ENCODE results near the gene GAL3ST3. TPM values are rescaled to one million over a fixed set of nuclear protein-coding genes. Genes with fewer than 3 reads are reported as not detected.
"Not testable (repeated sequence)": the region's sequence is repeated elsewhere in the genome, so short reads cannot be mapped to it uniquely, and the experiment has no call there.

GAL3ST3 gene
- total and polyA plus RNA-seq, 9 donors: 0.08 to 3.3 (median 0.48) TPM; not detected in 4

DNA sequence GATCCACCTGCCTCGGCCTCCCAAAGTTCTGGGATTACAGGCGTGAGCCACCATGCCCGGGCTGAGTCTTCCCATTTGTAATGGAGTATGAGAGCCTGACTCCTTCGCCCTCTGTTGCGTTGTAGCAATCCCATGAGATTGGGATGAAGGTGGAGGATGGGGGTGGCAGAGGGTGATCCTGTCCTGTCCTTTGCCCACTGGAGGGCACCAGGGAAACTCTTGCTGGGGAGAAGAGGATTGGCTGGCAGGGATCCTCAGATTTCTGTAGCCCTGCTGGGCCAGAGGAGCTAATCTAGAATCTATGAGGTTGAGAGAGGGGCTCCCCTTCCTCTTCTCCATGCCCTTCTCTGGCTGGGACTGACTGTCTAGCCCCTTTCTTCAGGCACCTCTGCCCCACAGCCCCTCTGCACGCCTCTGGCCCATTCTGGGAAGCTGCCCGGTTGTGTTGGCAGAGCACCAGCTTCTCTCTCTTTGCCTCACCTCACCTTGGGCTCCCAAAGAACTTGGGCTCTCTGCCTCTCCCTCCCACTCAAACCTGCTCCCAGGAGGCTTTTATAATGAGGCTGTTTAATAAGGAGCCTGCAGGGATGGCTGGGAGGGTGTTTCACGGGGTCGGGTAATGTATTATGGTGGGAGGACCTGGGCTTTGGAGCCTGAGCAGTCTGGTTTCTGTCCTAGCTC is 13.2 kb downstream of the GAL3ST3 start:
- Histone ChIP-seq H3K27ac (no peak overlapping the region), H3K36me3 (no peaks in the 10 kb centered on the region), H3K4me1 (ENCODE audit: insufficient read depth) (no peaks in the 10 kb centered on the region), H3K9me3 (no peaks in the 10 kb centered on the region), H3K4me3 (no peak overlapping the region), H3K27me3 (no peaks in the 10 kb centered on the region)
- TF ChIP-seq, protein P1, sequence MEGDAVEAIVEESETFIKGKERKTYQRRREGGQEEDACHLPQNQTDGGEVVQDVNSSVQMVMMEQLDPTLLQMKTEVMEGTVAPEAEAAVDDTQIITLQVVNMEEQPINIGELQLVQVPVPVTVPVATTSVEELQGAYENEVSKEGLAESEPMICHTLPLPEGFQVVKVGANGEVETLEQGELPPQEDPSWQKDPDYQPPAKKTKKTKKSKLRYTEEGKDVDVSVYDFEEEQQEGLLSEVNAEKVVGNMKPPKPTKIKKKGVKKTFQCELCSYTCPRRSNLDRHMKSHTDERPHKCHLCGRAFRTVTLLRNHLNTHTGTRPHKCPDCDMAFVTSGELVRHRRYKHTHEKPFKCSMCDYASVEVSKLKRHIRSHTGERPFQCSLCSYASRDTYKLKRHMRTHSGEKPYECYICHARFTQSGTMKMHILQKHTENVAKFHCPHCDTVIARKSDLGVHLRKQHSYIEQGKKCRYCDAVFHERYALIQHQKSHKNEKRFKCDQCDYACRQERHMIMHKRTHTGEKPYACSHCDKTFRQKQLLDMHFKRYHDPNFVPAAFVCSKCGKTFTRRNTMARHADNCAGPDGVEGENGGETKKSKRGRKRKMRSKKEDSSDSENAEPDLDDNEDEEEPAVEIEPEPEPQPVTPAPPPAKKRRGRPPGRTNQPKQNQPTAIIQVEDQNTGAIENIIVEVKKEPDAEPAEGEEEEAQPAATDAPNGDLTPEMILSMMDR (IDR thresholded peaks at IDR 0.05): no peak
- TF ChIP-seq POLR2A (IDR thresholded peaks at IDR 0.05) (no peak), EP300 (IDR thresholded peaks at IDR 0.05) (no peak)
- WGBS, 3 donors: 48 to 60% (median 56%) methylated on average over 9 of the region's 9 CpGs
- intact Hi-C loops (cut with DNase I): no loop called here
- no peak for DNase-seq

DNA sequence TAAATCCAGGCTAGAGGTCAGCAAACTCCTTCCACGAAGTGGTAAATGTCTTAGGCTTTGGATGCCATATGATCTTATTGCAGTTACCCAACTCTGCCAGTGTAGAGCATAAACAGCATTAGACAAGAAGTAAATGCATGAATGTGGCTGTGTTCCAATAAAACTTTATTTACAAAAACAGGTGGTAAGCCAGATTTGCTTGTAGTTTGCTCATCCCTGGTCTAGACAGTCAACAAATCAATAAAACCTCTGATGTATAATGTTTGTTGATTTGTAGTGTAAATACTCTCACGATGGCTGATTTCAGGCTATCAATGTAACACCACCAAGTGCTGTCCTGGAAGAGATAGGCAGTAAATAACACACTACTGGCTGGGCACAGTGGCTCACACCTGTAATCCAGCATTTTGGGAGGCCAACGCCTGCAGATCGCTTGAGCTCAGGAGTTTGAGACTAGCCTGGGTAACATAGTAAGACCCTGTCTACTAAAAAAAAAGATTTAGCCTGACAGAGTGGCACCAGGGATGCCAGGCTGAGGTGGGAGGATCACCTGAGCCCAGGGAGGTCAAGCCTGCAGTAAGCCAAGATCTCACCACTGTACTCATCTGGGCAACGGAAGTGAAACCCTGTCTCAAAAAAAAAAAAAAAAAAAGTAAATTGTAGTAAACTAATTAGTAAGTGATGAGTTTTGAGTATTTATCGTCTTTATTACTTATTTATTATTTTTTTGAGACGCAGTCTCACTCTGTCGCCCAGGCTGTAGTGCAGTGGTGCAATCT is 15.8 kb downstream of the GAL3ST3 start:
- H3K4me1 ChIP-seq (ENCODE audit: insufficient read depth): no peaks in the 10 kb centered on the region
- no peaks in the 10 kb centered on the region for H3K9me3 ChIP-seq
- H3K27ac ChIP-seq: no peak overlapping the region
- 76 to 81% (median 76%) methylated on average over 8 of the region's 8 CpGs for WGBS, 3 donors
- no peak overlapping the region for H3K4me3 ChIP-seq
- intact Hi-C loops (cut with DNase I): no loop called here
- H3K36me3 ChIP-seq: no peaks in the 10 kb centered on the region
- no peak for TF ChIP-seq POLR2A (IDR thresholded peaks at IDR 0.05)
- TF ChIP-seq, protein P1 (IDR thresholded peaks at IDR 0.05): no peak
- TF ChIP-seq EP300 (IDR thresholded peaks at IDR 0.05): no peak
- H3K27me3 ChIP-seq: no peaks in the 10 kb centered on the region
- DNase-seq: no peak

DNA sequence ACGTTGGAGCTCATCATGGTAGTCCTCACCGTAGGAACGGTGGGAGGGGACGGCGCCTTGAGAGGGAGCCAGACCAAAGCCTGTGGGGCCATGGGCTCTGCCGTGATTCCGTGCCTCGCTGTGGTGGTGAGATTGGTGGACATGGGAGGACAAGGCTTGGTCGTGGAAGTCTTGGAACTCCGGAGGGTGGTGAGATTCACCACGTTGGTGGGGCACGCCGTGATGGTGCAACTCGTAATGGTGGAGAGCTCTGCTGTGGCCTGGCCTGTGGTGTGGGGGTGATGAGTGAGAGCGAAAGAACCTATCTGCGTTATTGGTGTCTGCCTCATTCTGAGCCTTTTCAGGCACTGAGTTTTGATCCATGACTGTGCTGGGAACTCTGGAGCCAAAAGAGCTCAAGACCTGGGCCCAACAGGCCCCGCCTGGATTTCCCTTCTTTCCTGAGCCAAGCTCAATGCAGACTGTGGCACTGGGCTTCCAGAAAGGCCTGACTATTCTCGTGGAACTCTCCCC is 22.9 kb downstream of the GAL3ST3 start, which contains the start of gene CATSPER1:
Gene CATSPER1, minus strand, starts transcription at position 463 of the 513 bp plus-strand sequence. Its CDS starts 100 bp downstream, at position 363.
- H3K27ac ChIP-seq: no peak within 1 kb of the TSS
- no peaks in the 10 kb centered on the region for H3K9me3 ChIP-seq
- DNase-seq: no peak
- no peaks in the 10 kb centered on the region for H3K27me3 ChIP-seq
- no peak within 1 kb of the TSS for H3K4me3 ChIP-seq
- H3K4me1 ChIP-seq (ENCODE audit: insufficient read depth): no peaks in the 10 kb centered on the region
- no peaks in the 10 kb centered on the region for H3K36me3 ChIP-seq
- intact Hi-C loops (cut with DNase I): no loop called here
- TF ChIP-seq POLR2A (IDR thresholded peaks at IDR 0.05): no peak
- TF ChIP-seq, protein P1 (IDR thresholded peaks at IDR 0.05): no peak
- no peak for TF ChIP-seq EP300 (IDR thresholded peaks at IDR 0.05)
- 84 to 88% (median 86%) methylated on average over 18 of the region's 18 CpGs for WGBS, 3 donors

DNA sequence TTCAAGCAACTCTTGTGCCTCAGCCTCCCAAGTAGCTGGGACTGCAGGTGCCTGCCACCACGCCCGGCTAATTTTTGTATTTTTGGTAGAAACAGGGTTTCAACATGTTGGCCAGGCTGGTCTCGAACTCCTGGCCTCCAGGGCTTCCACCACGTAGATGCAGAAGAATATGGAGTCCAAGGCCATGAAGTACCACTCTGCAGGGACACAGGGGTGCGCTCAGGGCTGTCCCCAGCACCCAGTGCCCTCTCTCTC is 25.8 kb downstream of the GAL3ST3 start:
- 68 to 84% (median 83%) methylated on average over 5 of the region's 5 CpGs for WGBS, 3 donors
- intact Hi-C loops (cut with DNase I); H3K4me1 ChIP-seq (ENCODE audit: insufficient read depth); H3K36me3 ChIP-seq; H3K27ac ChIP-seq; DNase-seq; H3K9me3 ChIP-seq; H3K4me3 ChIP-seq; H3K27me3 ChIP-seq: not testable (repeated sequence)

All from ovary (tissue), 9 donors.